OCI-M1 (cell line): ENCODE results near the gene TMC5.
"Not testable (repeated sequence)": the region's sequence is repeated elsewhere in the genome, so short reads cannot be mapped to it uniquely, and the experiment has no call there.

Experiments used
- DNase-seq: peaks from one replicate; lab custom pipeline; 2025; lab: John Stamatoyannopoulos, UW

The TMC5 gene

DNA sequence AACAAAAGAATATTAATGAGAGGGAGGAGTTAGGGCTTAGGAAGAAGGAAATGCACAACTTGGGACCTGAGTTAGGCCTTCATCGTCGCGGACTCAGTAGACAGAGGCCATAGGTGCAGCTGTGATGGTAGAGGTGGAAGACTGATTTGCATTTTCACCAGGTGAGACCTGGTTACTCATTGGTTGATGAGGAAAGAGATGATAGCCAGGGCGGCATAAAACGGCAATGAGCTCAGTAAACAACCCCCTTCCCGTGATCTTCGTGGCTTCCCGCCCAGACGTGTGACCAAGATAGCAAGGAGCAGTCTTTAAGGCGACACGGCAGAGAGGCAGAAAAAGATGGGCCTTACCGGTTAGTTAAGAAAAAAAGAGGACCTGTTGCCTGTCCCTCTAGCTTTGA lies at the start of gene TMC5:
Gene TMC5, plus strand, starts transcription at position 244 of the 400 bp plus-strand sequence. CDS start 22,156 bp downstream, outside the sequence.
- DNase-seq, result peak; percentile 13

DNA sequence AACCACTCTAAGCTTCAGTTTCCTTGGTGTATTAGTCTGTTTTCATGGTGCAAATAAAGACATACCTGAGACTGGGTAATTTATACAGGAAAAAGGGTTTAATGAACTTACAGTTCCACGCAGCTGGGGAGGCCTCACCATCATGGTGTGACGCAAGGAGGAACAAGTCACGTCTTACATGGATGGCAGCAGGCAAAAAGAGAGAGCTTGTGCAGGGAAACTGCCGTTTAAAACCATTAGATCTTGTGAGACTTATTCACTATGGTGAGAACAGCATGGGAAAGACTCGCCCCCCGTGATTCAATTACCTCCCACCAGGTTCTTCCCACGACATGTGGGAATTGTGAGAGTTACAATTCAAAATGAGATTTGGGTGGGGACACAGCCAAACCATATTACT lies 45.1 kb upstream of the TMC5 start:
- not testable (repeated sequence) for DNase-seq

DNA sequence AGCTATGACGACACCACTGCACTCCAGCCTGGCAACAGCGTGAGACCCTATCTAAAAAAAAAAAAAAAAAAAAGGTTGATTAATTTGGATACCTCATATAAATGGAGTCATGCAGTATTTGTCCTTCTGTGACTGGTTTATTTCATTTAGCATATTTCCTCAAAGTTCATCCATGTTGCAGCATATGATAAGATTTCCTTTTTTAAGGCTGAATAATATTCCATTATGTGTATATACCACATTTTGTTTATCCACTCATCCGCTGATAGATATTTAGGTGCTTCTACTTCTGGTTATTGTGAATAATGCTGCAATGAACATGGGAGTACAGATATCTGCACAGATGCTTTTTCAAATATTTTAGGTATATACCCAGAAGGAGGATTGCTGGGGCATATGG lies 43.3 kb upstream of the TMC5 start:
- DNase-seq, result no peak

- DNase-seq, result peak; percentile 71
Measured at GRCh38 chr16:19375561-19376158, 42.0 kb upstream of the TMC5 start.

DNA sequence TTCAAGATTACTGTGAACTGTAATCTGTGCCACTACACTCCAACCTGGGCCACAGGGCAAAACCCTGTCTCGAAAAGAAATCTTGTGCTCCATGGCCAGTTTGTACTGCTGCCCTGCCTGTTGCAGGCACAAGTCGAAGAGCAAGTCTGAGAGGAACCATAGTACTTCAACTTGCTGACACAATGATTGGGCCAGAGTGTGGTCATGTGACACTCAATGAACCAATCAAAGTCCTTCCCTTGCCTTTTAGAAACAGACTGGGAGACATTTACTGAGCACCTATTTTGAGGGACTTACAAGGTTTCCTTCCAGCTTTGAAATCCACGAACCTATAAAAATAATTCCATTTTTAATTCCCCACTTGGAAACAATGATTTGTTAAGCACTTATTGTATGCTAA lies 39.8 kb upstream of the TMC5 start:
- DNase-seq, result no peak

DNA sequence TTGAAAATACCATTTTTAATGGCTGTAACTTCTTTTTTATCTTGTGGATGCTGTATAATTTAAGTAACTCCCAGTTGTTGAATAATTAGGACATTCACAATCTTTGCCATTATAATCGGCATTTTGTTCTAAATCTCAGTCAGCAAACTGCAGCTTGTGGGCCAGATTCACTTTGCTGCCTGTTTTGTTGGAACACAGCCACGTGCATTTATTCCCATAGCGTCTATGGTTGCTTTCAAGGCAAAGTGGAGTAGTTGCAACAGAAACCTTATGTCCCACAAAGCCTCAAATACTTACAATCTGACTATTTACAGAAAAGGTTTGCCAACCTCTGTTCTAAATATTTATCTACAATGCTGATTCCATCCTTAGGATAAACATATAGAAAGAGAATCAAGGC lies 39.2 kb upstream of the TMC5 start:
- no peak for DNase-seq

GRCh38 chr16:19379838-19380237 lies 37.8 kb upstream of the TMC5 start:
- DNase-seq, result no peak

DNA sequence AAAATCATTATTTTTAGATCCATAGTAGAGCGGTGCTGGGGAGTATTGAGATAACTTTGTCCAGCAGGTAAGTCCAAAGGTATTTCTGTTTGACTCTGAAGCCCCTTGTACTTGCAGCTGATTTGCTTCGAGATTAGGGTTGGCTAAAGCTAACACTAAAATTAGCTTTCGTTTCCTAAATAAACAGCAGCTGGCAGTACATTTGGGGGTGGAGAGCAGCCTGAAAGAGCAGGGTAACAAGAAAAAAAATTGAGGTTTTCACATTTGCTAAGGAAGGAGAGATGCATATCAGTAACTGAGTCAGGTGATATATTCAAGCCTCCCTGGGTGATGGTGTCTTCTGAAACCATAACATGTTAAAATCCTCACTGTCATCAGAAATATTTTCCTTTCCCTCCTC lies 37.4 kb upstream of the TMC5 start:
- no peak for DNase-seq

- DNase-seq, result no peak
Measured at GRCh38 chr16:19382084-19382801, 35.4 kb upstream of the TMC5 start.

- no peak for DNase-seq
Measured at GRCh38 chr16:19382887-19383816, 34.5 kb upstream of the TMC5 start.

DNA sequence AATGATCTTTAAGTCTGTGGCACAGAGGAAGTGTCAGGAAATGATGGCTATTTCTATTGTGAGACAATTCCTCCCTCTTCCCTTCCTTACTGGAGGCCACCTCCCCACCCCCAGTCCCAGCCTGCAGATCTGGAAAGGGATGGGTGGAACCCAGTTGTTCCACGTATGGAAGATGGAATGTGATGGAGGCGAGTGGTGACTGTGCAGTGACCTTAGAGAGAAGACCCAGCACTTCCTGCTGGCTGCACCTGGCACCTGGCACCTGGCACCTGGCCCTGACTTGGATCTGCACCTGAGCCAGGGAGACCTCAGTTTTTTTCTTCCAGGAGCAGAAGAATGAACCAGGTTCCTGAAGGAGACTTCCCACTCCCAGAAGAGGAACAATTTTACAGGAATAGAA lies 33.0 kb upstream of the TMC5 start:
- DNase-seq, result no peak

DNA sequence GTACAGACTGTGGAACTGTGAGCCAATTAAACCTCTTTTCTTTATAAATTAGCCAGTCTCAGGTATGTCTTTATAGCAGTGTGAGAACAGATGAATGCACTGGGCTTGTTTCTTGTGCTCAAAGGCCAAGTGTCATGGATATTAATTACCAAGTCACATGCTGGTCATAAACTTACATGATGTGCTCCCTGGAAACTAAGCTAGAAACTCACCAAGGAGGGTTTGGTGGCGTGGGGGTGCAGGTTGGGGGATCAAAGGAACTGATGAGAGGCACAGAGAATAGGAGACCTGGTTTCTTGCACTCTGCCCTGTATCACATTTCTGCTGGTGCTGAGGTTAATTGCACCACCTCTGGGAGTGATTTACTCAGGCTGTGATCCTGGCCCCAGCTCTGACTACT lies 31.2 kb upstream of the TMC5 start:
- no peak for DNase-seq

- DNase-seq, result peak; percentile 35
Measured at GRCh38 chr16:19389246-19389645, 28.4 kb upstream of the TMC5 start.

- not testable (repeated sequence) for DNase-seq
Measured at GRCh38 chr16:19391185-19391776, 26.4 kb upstream of the TMC5 start.

DNA sequence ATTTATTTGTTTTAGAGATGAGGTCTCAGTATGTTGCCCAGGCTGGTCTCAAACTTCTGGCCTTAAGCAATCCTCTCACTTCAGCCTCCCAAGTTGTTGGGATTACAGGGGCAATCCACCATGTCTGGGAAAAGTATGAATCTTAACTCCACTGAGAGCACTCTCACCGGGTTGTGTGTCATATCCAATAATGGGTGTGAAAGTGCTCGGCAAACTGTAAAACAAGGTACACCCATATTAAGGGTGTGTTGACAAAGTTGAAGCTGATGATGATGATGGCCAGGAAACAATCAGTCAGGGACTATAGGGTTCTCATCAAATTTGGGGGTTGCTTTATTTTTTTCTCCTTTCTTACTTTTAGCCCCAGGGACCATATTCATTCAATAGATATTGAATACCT lies 25.3 kb upstream of the TMC5 start:
- DNase-seq, result no peak

- DNase-seq, result peak; percentile 70
Measured at GRCh38 chr16:19393226-19394111, 24.2 kb upstream of the TMC5 start.

- peak; percentile 3 for DNase-seq
Measured at GRCh38 chr16:19395646-19396267, 21.9 kb upstream of the TMC5 start.

DNA sequence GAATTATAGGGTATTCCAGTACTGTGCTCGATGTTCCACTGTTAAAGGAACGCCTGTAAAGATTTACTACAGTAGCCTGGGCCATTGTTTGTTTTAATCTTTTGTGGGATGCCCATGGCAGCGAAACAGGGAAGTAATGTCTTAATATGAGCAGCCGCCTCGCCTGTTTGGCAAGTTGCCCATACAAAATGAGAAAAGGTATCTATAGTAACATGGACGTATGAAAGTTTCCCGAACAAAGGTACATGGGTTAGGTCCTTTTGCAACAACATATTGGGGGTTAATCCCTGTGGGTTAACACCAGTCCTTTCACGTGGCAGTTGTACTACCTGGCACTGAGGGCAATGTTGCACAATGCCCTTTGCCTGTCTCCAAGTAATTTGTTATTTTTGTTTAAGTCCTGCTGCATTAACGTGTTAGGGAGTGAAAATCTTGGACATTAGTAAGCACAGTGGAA lies 21.1 kb upstream of the TMC5 start:
- no peak for DNase-seq

- not testable (repeated sequence) for DNase-seq
Measured at GRCh38 chr16:19397373-19397772, 20.3 kb upstream of the TMC5 start.

DNA sequence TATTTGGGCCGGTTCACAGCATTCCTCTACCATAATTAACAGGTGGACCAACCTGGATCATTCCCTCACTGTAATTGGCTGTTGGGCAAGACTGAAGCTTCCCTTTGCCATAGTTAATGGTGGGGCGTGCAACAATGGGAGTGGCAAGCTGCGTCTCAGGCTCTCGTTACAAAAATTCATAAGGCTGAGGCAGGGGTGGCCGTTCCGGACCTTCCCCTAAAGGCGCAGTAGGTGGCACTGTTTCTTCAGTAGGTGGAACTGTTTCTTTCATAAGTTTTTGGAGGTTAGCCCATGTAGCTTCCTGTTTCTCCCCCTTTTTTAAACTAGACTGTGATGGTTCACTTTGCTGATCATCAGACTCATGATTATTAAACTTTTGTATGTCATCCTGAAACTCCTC lies 17.0 kb upstream of the TMC5 start:
- peak; percentile 58 for DNase-seq
